HG03442 (cell line): ENCODE data around the gene MAD1L1.

ENCODE experiments used
- ATAC-seq: cut with Tn5 transposase; IDR thresholded peaks from one replicate; pipeline ENCODE4 v1.9.1; 2021; ENCODE audit warnings: mild to moderate bottlenecking, moderate library complexity; ENCODE audit not compliant: unreplicated experiment

Gene MAD1L1

DNA sequence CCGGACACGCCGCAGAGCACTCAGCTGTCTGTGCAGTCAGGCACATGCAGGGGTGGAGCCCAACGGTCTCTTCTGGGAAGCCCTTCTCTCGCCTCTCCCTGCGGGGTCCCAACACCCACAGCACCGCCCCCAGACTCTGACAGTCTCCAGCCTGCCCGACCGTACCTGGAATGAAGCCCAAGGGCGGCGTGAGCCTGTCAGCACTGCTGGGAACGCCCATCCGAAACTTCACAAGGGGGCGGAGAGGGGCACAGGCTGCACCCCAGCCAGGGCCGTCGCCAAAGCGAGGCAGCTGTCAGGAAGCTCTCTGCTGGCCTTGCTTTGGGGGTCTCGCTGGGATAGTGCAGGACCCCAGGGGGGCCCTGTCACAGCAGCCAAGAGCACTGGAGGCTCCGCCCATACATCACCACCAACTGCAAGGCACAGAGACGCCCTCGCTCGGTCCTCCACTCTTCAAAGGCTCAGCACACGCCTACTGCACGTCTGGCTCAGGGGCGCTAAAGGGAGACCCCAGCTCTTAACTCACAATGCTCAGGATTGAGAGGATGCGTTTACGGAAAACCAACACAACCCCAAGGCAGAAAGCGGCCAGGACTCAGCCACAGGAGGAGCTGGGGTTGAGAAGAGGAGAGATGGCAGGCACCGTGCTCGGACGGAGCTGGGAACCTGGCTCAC lies 30.9 kb downstream of the MAD1L1 start:
- no peak for ATAC-seq

DNA sequence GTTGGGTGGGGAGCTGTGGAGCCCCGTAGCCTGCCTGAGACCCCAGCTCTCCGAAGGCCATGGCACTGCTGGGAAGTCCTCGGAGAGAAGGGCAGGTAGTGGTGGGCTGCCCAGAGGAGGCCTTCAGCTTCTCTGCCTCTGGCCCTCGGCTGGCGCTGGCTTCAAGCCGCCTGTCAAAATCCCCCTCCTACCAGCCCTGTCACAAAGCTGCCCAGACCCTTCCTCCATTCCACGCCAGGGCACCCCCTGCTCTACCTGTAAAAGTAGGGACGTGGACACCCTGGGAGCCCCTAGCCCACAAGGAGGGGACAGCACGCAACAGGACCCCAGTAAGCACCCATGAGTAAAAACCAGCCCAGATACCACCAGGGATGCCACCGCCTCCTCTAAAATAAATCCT lies 31.6 kb downstream of the MAD1L1 start:
- no peak for ATAC-seq

DNA sequence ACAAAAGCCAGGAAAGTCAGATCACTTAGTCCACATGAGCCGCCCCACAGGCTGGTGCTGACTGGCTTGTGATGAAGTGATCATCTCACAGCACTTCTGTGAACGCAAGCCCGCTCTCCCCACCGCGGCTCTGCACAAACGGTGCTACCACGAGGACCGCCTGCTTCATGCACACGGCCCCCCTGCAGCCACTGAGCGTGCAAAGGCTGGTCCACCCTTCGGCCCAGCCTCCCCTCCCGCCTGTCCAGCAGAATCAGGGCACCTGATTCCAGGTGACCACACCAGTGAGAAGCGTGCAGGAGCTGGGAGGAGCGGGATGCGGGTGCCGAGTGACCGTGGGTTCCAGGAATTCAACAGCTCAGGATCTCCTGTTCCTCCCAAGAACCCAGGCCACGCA lies 32.2 kb downstream of the MAD1L1 start:
- no peak for ATAC-seq

DNA sequence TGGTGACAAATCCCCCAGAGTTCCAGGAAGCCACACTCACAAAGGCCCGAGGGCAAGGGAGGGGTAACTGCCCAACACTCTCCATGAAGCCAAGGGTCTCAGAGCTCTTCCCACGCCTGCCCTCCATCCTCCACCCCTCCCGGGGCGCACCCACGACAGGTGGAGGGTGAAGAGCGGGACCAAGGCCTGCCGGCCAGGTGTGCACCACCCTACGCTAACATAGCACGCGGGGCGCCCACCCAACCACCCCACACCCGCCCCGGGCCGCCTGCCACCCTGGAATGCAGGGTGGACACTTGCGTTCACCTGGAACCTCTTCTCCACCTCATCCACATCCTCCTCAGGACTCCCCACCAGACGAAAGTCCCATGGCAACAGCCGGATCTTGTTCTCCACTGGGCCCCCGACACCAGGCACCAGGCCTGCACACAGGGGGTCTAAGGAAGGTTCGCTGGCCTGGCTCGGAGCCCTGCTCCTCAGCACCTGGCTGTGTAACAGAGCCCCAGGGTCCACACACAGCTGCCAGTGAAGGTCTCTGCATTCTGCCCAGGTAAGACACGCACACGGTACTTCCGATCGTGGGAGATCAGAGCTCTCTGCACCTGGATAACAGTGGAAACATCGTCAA lies 32.7 kb downstream of the MAD1L1 start:
- no peak for ATAC-seq

DNA sequence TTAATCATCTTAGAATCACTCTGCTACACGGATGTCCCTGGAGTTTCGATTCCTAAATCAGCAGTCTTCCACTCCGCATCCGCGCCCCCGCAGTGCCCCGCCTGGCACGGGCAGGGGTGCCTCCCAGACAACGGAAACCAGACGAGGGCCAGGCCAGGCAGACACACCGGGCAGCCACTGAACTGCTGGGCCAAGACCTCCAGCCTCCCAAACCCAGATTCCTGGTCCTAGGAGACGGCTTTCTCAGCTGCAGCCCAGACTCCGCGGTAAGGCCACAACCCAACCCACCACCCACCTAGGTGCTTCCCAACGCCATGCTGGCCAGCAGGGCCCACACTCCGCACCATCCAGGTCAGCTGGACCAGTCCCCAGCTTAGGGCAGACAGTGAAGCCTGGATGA lies 33.2 kb downstream of the MAD1L1 start:
- no peak for ATAC-seq

DNA sequence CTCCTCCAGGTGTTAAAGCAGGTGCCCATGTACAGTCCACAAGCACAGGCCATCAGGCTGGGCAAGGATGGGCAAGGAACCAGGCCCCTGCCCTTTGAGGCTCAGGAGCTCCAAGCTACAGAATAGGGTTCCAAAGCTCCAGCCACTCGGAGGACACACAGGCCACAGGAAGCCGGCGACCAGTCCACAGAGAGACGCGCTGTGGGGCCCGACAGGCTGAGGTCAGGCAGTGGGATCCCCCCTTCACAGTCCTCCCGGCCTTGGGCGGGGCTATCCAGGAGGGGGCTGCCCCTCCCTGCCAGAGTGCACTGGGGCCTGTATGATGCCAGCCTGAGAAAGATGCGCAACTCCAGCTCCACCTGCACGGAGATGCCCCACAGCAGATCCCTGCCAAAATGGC lies 34.0 kb downstream of the MAD1L1 start:
- ATAC-seq, result no peak

DNA sequence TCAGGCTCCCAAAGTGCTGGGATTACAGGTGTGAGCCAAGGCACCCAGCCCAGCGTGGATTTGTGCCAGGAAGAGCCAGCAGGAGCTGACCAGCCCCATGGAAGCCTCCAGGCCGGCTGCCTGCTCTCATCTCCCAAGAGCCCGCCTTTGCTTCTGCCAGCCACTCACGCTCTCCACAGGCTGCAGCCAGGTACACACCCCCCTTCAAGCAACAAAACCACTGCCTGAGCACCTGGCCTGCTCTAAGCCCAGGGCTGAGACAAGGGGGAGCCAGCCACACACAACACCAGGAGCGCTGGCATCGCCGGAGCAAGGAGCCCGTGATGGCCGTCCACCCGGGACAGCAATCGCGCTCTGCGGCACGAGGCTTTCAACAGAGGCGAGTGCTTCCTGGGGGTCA lies 34.5 kb downstream of the MAD1L1 start:
- no peak for ATAC-seq

DNA sequence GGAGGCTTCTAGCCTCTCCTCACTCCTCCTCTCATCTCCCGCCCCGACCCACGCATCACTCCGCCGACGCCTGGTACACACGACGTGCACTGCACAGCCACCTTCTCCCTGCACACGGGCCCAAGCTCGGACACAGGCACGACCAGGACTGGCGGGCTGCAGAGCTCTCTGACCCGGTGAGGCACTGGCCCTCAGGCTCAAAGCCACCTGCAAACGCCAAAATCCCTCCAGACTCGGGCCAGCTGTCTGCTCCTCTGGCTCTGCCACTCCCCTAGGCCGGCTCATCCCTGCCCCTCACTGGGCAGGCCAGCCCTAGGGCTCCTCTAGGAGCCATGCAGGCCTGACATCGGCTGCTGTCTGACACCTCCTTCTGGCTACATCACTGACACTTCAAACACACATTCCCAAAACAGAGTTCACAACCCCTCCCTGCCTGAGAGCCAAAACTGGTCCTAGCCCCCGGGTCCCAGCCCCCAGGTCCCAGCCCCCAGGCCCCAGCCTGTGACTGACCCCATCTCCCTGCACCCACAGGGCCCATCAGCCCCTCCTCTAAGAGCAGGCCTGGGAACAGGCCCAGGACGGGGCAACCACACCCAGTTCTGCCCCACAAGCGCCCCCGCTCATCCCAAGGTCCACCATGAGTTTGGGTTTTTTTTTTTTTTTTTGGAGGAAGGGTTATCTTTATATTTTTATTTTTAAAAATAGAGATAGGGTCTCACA lies 35.1 kb downstream of the MAD1L1 start:
- ATAC-seq, result no peak

DNA sequence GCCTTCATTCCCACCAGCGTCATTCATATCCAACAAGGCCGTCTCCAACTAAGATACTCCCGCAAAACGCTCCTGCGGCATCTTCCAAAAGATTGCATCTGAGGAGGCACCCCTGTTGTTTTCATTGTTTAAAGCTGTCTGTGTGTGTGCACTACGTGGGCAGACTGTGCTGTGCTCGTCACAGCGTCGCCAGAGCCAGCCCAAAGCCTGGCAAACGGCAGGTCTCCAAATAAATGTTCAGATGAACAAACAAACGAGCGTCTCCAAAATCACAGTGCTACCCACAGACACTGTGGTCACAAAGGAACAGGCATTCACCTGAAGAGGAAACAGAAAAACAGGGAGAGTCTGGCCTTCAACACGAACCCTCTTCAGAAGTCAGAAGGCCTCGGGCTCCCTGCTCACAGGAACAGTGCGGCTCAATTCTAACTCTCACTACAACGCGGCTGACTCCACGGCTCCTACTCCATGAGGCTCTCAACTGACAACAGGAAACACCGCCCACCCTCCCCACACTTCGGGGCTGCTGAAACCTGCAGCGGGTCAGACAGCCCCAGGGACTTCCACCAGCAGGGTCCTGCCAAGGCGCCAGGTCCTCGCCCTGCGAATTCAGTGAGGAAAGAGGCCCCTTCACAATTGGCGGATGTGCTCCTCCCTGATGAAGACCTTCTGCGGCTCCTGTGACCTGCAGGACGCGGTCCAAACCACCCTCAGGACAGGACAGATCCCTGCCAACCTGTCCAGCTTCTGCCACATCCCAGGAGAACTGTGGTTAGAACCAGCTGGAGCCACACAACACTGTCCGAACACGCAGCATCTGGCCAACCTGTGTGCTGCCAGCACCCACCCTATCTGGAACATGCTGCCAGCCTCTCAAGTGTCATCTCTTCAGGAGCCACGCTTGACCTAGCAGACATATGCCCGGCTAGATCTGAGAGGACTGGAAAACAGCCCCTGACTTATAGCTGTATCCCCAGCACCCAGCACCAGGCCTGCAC lies 36.1 kb downstream of the MAD1L1 start:
- ATAC-seq, result no peak

DNA sequence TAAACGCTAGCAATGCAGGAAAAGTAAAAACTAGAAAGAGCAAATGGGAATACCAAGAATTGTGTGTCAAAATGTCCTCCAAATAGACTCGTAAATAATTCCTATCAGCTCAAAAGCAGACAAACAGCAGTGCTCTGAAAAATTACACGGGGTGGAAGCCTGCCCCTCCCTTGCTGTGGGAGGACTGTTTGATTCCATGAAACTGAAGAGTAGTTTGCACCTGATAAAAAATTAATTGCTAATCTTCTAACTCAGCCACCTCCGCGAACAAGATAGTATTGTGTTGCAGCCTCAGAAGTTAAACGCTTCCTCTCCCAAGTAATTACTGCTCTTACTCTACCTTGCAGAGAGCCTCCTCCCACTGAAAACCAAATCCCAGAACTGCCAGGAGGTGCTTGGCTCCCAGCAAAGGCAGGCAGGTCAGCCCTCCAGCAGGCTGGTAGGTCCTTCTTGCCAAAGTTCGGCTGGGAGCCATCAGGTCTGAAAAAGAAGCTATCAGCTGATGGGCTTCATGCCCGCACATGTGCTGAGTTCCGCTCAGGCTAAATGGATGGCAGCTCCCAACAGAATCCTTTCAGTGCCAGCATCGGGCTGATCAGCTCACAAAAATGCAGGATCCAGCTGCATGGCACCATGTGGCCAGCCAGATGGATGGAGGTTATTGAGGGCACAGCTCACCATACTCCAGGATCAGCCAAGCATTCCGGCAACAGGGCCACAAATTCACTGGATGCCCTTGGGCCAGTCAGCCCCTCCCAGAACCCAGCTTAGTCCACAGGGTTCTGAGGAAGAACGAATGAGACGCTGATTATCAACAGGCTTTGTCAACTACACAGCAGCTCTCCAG lies 37.1 kb downstream of the MAD1L1 start:
- no peak for ATAC-seq

DNA sequence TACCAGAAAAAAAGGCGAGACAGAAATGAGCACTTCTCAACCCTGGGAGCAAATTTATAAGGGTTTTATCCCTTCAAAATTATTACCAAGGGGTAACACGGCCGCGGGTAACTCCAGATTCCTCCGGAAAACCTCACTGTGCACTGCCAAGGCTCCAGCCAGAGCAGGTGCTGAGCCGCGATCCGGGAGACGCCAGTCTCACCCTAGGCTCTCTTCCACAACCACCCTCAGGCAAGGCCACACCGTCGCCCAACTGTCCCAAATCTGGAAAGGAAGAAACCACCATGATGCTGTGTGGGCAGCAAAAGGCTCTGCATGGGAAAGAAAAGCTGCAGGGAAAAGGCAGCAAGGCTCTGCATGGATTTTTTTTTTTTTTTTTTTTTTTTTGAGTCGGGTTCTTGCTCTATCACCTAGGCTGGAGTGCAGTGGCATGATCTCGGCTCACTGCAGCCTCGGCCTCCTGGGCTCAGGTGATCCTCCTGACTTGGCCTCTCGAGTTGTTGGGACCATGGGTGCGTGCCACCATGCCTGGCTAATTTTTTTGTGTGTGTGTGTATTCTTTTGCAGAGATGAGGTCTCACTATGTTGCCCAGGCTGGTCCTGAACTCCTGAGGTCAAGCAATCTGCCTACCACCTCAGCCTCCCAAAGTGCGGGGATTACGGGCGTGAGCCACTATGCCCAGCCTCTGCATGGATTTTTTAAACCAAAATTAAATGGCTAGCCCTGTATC lies 39.0 kb downstream of the MAD1L1 start:
- no peak for ATAC-seq

DNA sequence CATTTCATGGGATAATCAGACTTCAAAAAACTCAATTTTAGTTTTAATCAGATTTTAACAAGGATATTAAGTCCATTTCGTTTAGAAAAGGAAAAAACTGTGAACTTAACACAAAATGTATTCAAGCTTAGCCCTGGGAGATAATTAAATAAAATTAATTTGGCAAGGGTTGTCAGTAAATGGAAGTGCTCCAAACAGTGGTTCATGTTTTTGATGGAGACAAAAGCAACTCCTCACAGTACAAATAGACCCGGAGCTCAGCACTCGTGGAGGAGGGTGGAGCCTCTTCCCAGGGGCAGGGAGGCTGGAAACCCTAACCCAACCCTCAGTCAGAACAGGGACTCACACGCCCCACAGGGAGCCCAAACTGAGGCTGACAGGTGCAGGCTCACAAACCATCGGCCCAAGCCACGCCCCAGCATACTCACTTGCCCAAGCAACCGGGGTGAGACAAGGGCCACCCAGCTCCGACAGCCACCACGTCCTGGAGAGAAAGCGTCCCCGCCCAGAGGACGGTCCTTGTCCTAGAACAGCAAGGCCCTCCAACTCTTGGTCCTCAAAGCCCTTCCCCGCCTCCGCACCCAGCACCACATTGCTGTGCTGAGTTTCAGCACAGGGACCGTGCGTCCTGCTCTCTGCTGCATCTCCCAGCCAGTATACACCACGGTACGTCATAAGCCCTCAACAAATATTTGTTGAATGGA lies 39.8 kb downstream of the MAD1L1 start:
- ATAC-seq, result no peak

DNA sequence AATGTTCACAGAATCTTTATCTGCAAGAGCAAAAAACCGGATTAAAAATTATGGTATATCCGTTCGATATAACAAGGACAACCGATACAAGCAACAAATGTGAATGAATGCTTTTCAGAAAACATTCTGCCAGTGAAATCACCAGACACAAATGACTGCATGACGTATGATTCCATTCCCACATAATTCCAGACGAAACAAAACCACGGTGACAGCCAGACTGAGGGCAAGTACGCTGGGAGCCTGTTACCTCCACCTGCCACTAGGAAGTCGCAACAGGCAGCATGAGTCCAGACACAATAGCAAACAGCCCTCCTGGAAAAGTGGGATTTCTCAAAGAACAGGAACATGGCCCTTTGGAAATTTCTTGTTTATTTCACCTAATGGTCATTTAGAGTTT lies 41.7 kb downstream of the MAD1L1 start:
- ATAC-seq, result no peak

DNA sequence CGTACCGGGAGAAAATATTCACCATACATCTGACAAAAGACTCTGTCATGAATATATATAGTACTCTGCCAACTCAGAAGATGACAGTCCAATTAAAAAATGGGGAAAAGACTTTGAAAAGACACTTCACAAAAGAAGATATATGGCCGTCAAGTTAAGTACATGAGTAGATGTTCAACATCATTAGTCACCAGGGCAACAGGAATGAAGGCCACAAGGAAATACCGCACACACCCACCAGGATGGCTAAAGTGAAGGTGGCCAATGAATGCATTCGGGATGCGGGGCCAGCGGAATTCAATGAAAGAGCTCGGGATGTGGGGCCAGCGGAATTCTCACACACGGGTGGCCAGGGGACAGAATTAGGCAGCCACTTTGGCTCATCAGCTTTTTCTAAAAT lies 42.2 kb downstream of the MAD1L1 start:
- ATAC-seq, result no peak

DNA sequence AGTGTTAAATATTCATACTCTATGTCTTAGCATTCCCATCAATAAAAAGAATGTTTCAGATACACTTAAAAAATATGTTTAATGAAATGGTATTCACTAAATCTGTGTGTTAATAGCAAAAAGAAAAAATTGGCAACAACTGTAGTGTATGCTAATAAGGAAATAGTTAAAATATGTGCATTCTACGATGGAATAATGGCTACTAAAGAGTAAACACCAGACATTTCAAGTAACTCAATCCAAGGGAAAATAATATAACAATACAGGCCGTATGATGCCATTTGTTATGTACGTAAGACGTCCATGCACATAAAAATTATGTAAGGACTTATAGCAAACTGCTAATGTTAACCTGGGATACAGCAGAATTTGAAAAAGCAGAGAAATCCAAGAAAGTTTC lies 46.6 kb downstream of the MAD1L1 start:
- no peak for ATAC-seq

DNA sequence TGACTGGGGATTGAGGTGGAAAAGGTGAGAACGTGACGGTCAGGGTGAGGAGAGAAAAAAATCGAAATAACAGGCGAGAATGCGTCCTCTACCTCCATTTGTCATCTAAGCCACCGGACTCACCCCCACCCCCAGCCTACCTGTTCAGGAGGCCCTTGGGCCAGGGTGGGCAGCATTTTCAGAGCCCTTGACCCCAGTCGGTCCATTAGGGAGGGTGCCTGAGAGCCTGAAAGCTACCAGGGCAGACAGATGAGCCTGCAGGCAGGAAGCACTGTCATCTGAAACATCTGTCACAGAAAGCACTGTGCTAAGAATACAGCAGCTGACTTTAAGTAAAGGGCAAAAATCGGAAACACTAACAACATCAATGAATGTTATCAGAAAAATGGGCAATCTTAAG lies 47.0 kb downstream of the MAD1L1 start:
- no peak for ATAC-seq

DNA sequence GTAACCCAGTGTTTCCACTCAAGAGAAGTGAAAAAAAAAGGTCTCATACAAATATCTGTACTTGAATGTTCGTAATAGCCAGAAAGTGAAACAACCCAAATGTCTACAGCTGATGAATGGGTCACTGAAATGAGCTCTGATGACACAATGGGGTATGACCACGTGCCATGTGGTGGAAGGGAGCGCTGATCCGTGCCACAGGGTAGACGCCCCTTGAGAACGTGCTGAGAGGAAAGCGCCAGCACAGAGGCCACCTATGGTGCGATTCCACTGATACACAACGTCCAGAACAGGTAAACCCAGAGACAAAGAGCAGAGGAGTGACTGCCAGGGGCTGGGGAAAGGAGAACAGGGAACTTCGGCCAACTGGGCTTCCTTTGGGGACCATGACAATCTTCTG lies 50.3 kb downstream of the MAD1L1 start:
- ATAC-seq, result no peak

DNA sequence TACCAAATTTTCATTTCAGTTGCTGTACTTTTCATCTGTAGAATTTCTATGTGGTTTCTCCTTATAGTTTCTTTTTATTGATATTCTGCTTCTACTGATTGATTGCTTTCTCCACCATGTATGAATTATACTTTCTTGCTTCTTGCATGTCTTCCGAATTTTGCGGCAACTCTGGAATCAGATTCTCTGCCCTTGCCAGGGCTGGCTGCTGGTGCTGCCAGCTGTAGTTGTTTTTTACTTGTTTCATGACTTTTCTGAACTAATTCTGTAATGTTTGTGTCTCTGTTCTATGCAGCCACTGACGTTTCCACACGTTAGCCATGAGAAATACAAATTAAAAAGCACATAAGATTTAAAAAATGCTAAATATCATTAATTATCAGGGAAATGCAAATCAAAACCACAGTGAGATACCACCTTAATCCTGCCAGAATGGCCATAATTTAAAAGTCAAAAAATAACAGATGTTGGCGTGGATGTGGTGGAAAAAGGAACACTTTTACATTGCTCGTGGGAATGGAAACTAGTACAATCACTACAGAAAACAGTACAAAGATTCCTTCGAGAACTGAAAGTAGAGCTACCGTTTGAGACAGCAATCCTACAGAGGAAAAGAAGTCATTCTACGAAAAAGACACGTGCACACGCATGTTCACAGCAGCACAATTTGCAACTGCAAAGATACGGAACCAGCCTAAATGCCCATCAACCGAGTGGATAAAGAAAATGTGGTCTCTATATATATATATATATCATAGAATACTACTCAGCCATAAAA lies 51.5 kb downstream of the MAD1L1 start:
- ATAC-seq, result no peak
